Right forelimb (tissue), 1 donor: Measurements from ENCODE around the gene DEPDC7.
"Not testable (repeated sequence)": the region's sequence is repeated elsewhere in the genome, so short reads cannot be mapped to it uniquely, and the experiment has no call there.

Experiments
- DNase-seq: peaks from one replicate; pipeline ENCODE4 v3.0.0-alpha.2; 2018

The DEPDC7 gene

GRCh38 chr11:33015621-33016551 lies at the start of gene DEPDC7:
DEPDC7 (plus strand) TSS chr11:33015878; CDS start chr11:33015956, 78 bp downstream.
- peak; percentile 93 for DNase-seq

GRCh38 chr11:32968541-32968940 lies 47.1 kb upstream of the DEPDC7 start:
- DNase-seq = no peak

GRCh38 chr11:32972233-32972632 lies 43.4 kb upstream of the DEPDC7 start:
- not testable (repeated sequence) for DNase-seq

- DNase-seq = no peak
These were observed 42.9 kb upstream of the DEPDC7 start for GRCh38 chr11:32972781-32973180.

- no peak for DNase-seq
These were observed 33.1 kb upstream of the DEPDC7 start for GRCh38 chr11:32982626-32983025.

GRCh38 chr11:32983506-32983905 lies 32.2 kb upstream of the DEPDC7 start:
- DNase-seq = no peak

GRCh38 chr11:32985600-32985999 lies 30.1 kb upstream of the DEPDC7 start:
- no peak for DNase-seq

GRCh38 chr11:32987851-32988250 lies 27.8 kb upstream of the DEPDC7 start:
- DNase-seq = no peak

GRCh38 chr11:32990481-32990880 lies 25.2 kb upstream of the DEPDC7 start:
- DNase-seq = no peak

GRCh38 chr11:32991427-32991826 lies 24.3 kb upstream of the DEPDC7 start:
- no peak for DNase-seq

GRCh38 chr11:32991898-32992297 lies 23.8 kb upstream of the DEPDC7 start:
- DNase-seq = no peak

GRCh38 chr11:33000181-33000580 lies 15.5 kb upstream of the DEPDC7 start:
- no peak for DNase-seq

- DNase-seq = no peak
These were observed 14.4 kb upstream of the DEPDC7 start for GRCh38 chr11:33001281-33001680.

GRCh38 chr11:33001751-33002542 lies 13.7 kb upstream of the DEPDC7 start:
- DNase-seq = no peak

- DNase-seq = no peak
These were observed 10.5 kb upstream of the DEPDC7 start for GRCh38 chr11:33005175-33005574.

GRCh38 chr11:33006010-33006409 lies 9.7 kb upstream of the DEPDC7 start:
- DNase-seq = no peak

- no peak for DNase-seq
These were observed 1.9 kb upstream of the DEPDC7 start for GRCh38 chr11:33013755-33014154.

GRCh38 chr11:33016654-33017053 lies 976 bp downstream of the DEPDC7 start:
- DNase-seq = no peak

GRCh38 chr11:33017478-33017877 lies 1.8 kb downstream of the DEPDC7 start:
- no peak for DNase-seq

- DNase-seq = no peak
These were observed 2.3 kb downstream of the DEPDC7 start for GRCh38 chr11:33017965-33018364.

GRCh38 chr11:33018840-33019239 lies 3.2 kb downstream of the DEPDC7 start:
- DNase-seq = no peak

GRCh38 chr11:33021501-33021900 lies 5.8 kb downstream of the DEPDC7 start:
- DNase-seq = no peak

- no peak for DNase-seq
These were observed 6.3 kb downstream of the DEPDC7 start for GRCh38 chr11:33021937-33022336.

GRCh38 chr11:33025339-33025722 lies 9.7 kb downstream of the DEPDC7 start:
- DNase-seq = no peak
